GM18508 (cell line): ENCODE data around the gene IZUMO4.

Experiments
- ATAC-seq: cut with Tn5 transposase; IDR thresholded peaks from one replicate; pipeline ENCODE4 v1.9.1; 2021; ENCODE audit warnings: moderate number of reproducible peaks; ENCODE audit not compliant: insufficient read depth, unreplicated experiment

IZUMO4 gene

DNA sequence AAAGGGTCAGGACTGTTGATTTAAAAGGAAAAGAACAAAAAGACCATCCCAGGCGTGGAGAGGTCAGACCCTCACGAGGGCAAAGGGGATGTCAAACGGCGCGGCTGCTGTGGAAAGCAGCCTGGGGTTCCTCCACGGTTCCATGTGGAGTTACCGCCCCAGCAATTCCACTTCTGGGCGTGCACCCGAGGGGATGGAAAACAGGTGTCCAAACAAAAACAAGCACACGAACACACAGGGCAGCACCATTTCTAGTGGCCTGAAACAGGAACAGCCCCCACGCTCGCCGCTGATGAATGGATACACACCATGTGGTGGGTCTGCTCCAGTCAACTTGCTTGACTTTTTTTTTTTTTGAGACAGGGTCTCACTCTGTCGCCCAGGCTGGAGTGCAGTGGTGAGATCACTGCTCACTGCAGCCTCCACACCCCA is 43.4 kb downstream of the IZUMO4 start:
- ATAC-seq, result no peak

DNA sequence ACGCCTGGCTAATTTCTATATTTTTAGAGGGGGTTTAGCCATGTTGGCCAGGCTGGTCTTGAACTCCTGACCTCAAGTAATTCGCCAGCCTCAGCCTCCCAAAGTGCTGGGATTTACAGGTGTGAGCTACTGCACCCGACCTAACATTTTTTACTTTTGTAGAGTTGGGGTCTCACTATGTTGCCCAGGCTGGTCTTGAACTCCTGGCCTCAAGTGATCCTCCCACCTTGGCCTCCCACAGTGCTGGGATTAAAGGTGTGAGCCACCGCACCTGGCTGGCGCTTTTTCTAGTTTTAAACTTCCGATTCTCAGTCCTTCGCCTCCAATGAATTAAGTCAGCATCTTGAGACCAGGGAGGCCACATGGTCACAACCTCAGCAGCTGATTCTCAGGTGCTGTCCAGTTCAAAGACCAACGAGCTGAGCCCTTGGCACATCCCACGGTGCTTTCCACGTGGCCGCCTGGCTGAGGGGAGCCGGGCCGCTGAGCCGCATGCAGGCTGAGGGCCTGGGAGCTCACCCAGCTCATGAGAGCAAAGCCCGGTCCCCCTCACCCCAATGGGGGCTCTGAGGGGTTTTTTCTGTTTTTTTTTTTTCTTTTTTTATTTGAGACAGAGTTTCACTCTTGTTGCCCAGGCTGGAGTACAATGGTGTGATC is 45.6 kb downstream of the IZUMO4 start:
- no peak for ATAC-seq

DNA sequence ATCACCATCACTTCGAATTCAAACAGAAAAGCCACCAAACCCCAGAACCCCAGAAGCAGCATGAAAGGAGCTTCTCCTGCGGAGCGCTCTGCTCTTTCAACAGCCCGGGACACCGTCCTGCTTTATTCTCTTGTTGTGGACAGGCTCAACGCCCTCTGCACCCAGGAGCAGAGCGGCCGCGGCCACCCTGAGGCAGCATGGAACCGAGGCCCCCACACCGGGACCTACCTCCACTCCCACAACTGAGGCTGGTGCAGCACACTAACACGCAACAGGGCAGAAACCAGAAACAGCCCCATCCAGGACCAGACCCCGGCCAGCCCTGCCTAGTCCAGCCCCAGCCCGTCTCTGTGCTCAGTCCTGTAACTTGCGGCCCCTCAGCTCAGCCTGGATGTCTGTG is 47.5 kb downstream of the IZUMO4 start:
- ATAC-seq, result no peak

DNA sequence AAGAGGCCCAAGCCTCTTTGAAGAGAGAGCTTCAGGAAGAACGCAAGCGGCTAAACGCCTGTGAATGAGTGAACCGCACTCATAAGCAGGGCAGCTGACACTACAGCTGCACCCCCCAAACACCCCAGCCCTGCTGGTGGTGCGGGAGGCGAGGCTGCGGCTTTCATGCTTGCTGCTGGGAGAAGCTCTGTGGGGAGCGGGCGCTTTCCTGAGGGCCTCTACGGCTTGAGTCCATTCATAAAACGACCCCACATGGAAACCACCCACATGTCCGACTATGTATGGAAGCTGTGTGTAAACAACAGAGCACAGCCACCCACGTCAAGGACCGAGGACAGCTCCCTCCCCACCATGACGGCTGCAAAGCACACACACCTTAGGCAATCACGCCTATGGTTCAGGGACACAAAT is 49.1 kb downstream of the IZUMO4 start:
- no peak for ATAC-seq

DNA sequence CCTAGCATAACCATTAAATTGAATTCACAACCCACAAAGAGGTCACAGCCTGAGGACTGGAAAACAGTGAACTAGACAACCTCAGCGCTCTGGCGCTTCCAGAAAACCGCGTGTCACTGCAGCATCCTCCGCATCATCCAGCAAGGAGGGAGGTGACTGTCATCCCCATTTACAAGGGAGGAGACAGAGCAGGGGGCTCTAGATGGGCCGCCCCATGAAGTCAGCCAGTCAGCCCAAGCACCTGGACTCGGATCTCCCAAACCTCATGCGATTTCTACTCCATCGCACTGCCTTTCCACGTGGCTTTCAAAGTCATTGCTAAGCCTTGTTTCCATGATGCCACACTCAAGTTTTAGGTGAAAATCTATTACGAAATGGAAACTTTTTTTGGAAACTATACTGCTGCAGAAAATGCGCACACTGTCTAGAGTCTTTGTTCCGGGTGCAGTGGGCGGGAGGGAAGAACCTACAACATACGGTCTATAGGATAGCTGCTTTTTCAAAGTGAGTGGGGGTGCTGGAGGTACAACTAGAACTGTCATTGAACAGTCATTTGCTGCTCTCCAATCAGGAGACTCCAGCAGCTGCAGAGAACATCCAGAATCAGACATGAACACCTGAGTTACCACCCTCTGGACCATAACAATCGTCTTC is 51.9 kb downstream of the IZUMO4 start:
- no peak for ATAC-seq
